K562 (cell line): Measurements from ENCODE around the gene SEPTIN1. TPM values are rescaled to one million over a fixed set of nuclear protein-coding genes. Genes with fewer than 3 reads are reported as not detected.

Experiments used
- BCL6 ChIP-seq: fragments of 250-450 bp; sonication (Bioruptor Pico); IDR thresholded peaks from 2 replicates; pipeline ENCODE4 v1.4.0; 2020
- CHD4 ChIP-seq: fragments of 200-600 bp; sonication (generic); IDR thresholded peaks from 3 replicates; pipeline ENCODE4 v1.6.1; 2012; ENCODE audit warnings: low read depth, mild to moderate bottlenecking, mixed read lengths, low read length, inconsistent platforms; ENCODE audit not compliant: insufficient read depth, insufficient replicate concordance, poor library complexity, severe bottlenecking
- FUS ChIP-seq: fragments of 200-400 bp; formaldehyde crosslinking; optimal IDR thresholded peaks from 2 replicates; pipeline ENCODE3; 2017; ENCODE audit warnings: low read depth, low read length
- GABPA ChIP-seq: fragments of 200-800 bp; sonication (Bioruptor generic); conservative IDR thresholded peaks from 2 replicates; pipeline ENCODE4 v1.6.1; 2016; ENCODE audit warnings: low read depth, missing genetic modification characterization, missing compliant biosample characterization
- GABPB2 ChIP-seq: fragments of 250-450 bp; sonication (Bioruptor Pico); conservative IDR thresholded peaks from 2 replicates; pipeline ENCODE4 v1.5.1; 2021; ENCODE audit warnings: mild to moderate bottlenecking
- HLTF ChIP-seq: fragments of 450-650 bp; IDR thresholded peaks from 2 replicates; pipeline ENCODE4 v1.6.1; 2016
- HMBOX1 ChIP-seq: sonication (generic); IDR thresholded peaks from 2 replicates; pipeline ENCODE4 v1.6.1; 2016
- HNRNPLL ChIP-seq: fragments of 200-400 bp; formaldehyde crosslinking; IDR thresholded peaks from 2 replicates; pipeline ENCODE4 v1.6.1; 2017; ENCODE audit warnings: low read length, low read depth, mild to moderate bottlenecking; ENCODE audit not compliant: poor library complexity, severe bottlenecking
- MCM3 ChIP-seq: fragments of 450-650 bp; IDR thresholded peaks from 2 replicates; pipeline ENCODE4 v1.6.1; 2016
- NR4A1 ChIP-seq, 2 experiments: fragments of 250-450 bp in 1 of 2; fragments of 450-650 bp in 1 of 2; sonication (Bioruptor Pico) in 1 of 2; IDR thresholded peaks; 2 replicates each; pipeline versions ENCODE4 v1.4.0 to v1.6.1; 2016 to 2020; ENCODE audit warnings: mild to moderate bottlenecking in 2 of 2, missing compliant biosample characterization in 1 of 2, missing genetic modification characterization in 1 of 2, moderate library complexity in 1 of 2
- PKNOX1 ChIP-seq: fragments of 450-650 bp; IDR thresholded peaks from 2 replicates; pipeline ENCODE4 v1.6.1; 2016
- SAFB ChIP-seq: fragments of 200-400 bp; formaldehyde crosslinking; IDR thresholded peaks from 2 replicates; pipeline ENCODE4 v1.6.1; 2017; ENCODE audit warnings: low read depth, low read length, borderline replicate concordance
- TSHZ1 ChIP-seq: fragments of 250-450 bp; sonication (Bioruptor Pico); IDR thresholded peaks from 2 replicates; pipeline ENCODE4 v1.4.0; 2020; ENCODE audit warnings: mild to moderate bottlenecking, moderate library complexity
- ZFP36 ChIP-seq: fragments of 150-350 bp; IDR thresholded peaks from 2 replicates; pipeline ENCODE4 v1.6.1; 2018; ENCODE audit warnings: low read length, low read depth; ENCODE audit not compliant: partially characterized antibody
- ZKSCAN1 ChIP-seq: fragments of 150-350 bp; IDR thresholded peaks from 2 replicates; pipeline ENCODE4 v1.6.1; 2016; ENCODE audit warnings: low read depth, low read length
- ZNF589 ChIP-seq: fragments of 200-800 bp; sonication (Bioruptor generic); IDR thresholded peaks from 2 replicates; pipeline ENCODE4 v1.6.1; 2016; ENCODE audit warnings: low read depth, missing genetic modification characterization, missing compliant biosample characterization
- polyA plus RNA-seq, 8 experiments: library from polyadenylated mRNA; depleted of rRNA in 4 of 8; stranded (reverse) in 5 of 8; unstranded in 3 of 8; fragments of >200 nt; fragmentation: Nextera tagmentation in 2 of 8; fragmentation: Illumina TruSeq in 1 of 8; extraction: Ambion mirVana in 2 of 8; extraction: Trizol in 1 of 8; gene quantifications; 2 replicates each; pipeline versions ENCODE4 v1.2.1 to v1.2.3, GENCODE V29; 2011 to 2014; ENCODE audit warnings: inconsistent platforms in 1 of 8, missing spikeins in 1 of 8
- total RNA-seq, 7 experiments: library from RNA; depleted of rRNA in 6 of 7; stranded (reverse); fragments of >200 nt in 6 of 7; fragmentation: Illumina TruSeq in 2 of 7; extraction: Trizol in 2 of 7; gene quantifications; 2 replicates each; pipeline versions ENCODE4 v1.2.1 to v1.2.3, GENCODE V29; 2011 to 2021; ENCODE audit warnings: low replicate concordance in 1 of 7
- TF ChIP-seq, protein P1 (sequence below), 2 experiments: fragments of 150-350 bp in 1 of 2; IDR thresholded peaks; 2 replicates each; pipeline ENCODE4 v1.6.1; 2012 to 2016; ENCODE audit warnings: low read depth in 2 of 2, low read length in 2 of 2, mild to moderate bottlenecking in 1 of 2, moderate library complexity in 1 of 2

Gene SEPTIN1
- total and polyA plus RNA-seq, 9 of the 15 experiments (the other 6 are each of a cell fraction or from before 2014, with no cell fraction given), result 0.23 to 5.6 (median 1.7) TPM; not detected in 1

DNA sequence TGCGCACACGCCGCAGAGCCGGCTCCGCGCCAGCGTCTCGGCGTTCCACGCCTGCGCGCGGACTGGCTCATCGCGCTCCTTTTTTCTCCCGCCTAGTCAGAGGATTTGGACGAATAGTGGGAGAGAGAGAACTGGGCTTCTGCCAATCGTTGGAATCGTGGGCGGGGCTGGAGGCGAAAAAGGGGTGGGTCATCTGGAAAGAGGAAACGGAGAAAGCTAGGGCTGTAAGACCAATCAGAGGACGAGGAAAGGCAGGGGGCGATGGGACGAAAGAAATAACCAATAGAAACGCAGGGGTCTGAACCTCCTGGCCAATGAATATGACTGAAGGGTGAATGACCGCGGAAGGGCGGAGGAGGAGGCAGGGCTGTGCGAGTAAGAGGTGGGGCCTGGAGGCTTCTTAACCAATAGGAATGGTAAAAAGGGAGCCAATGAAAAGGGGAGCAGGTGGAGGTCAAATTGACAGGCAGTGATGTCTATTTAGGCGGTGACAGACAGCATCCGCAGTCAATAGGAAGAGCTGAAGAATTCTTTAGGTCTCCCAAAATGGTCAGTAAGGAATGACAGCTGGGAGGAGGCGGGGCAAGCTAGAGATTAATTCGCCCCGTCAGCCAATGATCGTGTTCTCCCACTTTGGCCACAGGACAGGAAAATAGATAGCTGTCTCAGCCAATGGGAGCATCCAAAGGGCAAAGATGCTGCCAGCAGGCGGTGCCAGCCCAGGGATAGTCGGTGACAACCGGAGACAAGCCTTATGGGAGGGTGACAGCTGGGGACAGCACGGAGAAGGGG, 11.7 kb downstream of the SEPTIN1 start, which contains the start of gene TBC1D10B (continued):
- TF ChIP-seq TSHZ1 (no peak), FUS (no peak), MCM3 (no peak), ZNF589 (CRISPR knock-in tag) (peak; percentile 96), GABPA (peak; percentile 85), HMBOX1 (no peak), PKNOX1 (peak; percentile 100), NR4A1 (CRISPR knock-in tag; IDR thresholded peaks at IDR 0.05) (no peak), NR4A1 (tag; IDR thresholded peaks at IDR 0.05) (no peak), BCL6 (CRISPR knock-in tag) (no peak), ZFP36 (peak; percentile 48), HLTF (no peak), HNRNPLL (peak; percentile 47), ZKSCAN1 (no peak), CHD4 (no peak), SAFB (no peak), GABPB2 (CRISPR knock-in tag) (no peak)
- TF ChIP-seq, protein P1, sequence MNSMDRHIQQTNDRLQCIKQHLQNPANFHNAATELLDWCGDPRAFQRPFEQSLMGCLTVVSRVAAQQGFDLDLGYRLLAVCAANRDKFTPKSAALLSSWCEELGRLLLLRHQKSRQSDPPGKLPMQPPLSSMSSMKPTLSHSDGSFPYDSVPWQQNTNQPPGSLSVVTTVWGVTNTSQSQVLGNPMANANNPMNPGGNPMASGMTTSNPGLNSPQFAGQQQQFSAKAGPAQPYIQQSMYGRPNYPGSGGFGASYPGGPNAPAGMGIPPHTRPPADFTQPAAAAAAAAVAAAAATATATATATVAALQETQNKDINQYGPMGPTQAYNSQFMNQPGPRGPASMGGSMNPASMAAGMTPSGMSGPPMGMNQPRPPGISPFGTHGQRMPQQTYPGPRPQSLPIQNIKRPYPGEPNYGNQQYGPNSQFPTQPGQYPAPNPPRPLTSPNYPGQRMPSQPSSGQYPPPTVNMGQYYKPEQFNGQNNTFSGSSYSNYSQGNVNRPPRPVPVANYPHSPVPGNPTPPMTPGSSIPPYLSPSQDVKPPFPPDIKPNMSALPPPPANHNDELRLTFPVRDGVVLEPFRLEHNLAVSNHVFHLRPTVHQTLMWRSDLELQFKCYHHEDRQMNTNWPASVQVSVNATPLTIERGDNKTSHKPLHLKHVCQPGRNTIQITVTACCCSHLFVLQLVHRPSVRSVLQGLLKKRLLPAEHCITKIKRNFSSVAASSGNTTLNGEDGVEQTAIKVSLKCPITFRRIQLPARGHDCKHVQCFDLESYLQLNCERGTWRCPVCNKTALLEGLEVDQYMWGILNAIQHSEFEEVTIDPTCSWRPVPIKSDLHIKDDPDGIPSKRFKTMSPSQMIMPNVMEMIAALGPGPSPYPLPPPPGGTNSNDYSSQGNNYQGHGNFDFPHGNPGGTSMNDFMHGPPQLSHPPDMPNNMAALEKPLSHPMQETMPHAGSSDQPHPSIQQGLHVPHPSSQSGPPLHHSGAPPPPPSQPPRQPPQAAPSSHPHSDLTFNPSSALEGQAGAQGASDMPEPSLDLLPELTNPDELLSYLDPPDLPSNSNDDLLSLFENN (IDR thresholded peaks at IDR 0.05; ENCODE audit: low read depth in 2 of 2, low read length in 2 of 2), result no peak
